Body of pancreas (tissue), 4 donors: Measurements from ENCODE around the gene KLHL29. TPM values are rescaled to one million over a fixed set of nuclear protein-coding genes. Genes with fewer than 3 reads are reported as not detected.

Experiments used
- ATAC-seq: fragments of 150-250 bp; one replicate; pipeline ENCODE4 v1.9.1; 2016
- DNase-seq, 4 donors: peaks; one replicate each; pipeline ENCODE4 v3.0.0-alpha.2; 2019
- H3K27ac ChIP-seq, 4 donors: fragments of 200-600 bp; sonication (generic); 1 replicate in 3 of 4; 2 replicates in 1 of 4; pipeline versions ENCODE4 v1.5.1 to v1.6.1; 2016 to 2019; ENCODE audit warnings: mild to moderate bottlenecking in 1 of 4, mixed read lengths in 1 of 4, moderate library complexity in 1 of 4
- H3K27me3 ChIP-seq, 2 donors: fragments of 200-600 bp; sonication (generic); one replicate each; pipeline ENCODE4 v1.6.0; 2016; ENCODE audit warnings: mild to moderate bottlenecking in 1 of 2
- H3K36me3 ChIP-seq, 2 donors: fragments of 200-600 bp; sonication (generic); replicated peaks in 1 of 2; 2 replicates each; pipeline ENCODE4 v1.5.1; 2016; ENCODE audit warnings: low read depth in 2 of 2; ENCODE audit not compliant: insufficient read depth in 1 of 2
- H3K4me1 ChIP-seq: fragments of 200-600 bp; sonication (generic); one replicate; pipeline ENCODE4 v1.6.0; 2016
- H3K4me3 ChIP-seq, 2 donors: fragments of 200-600 bp; sonication (generic); 1 replicate in 1 of 2; 2 replicates in 1 of 2; pipeline ENCODE4 v1.5.1; 2016 to 2019
- H3K9me3 ChIP-seq, 3 donors: fragments of 200-600 bp; sonication (generic); 1 replicate in 2 of 3; 2 replicates in 1 of 3; pipeline ENCODE4 v1.5.1; 2016
- CTCF ChIP-seq, 7 experiments: fragments of 450-650 bp in 4 of 7; fragments of 200-600 bp in 3 of 7; sonication (generic) in 3 of 7; IDR thresholded peaks; one replicate each; pipeline ENCODE4 v1.5.1; 2016 to 2019; ENCODE audit warnings: antibody characterized with exemption in 7 of 7
- POLR2A ChIP-seq, 3 donors: fragments of 450-650 bp; IDR thresholded peaks; one replicate each; pipeline ENCODE4 v1.6.1; 2016; ENCODE audit warnings: antibody characterized with exemption in 3 of 3, mild to moderate bottlenecking in 2 of 3
- WGBS, 2 donors: methylation state at CpG; one replicate each; pipeline ENCODE4 v1.1.5; 2017; 5-methylcytosine and 5-hydroxymethylcytosine counted together
- intact Hi-C: fragments of 100-400 bp; cut with DNase I; formaldehyde crosslinking; loops from one replicate; pipeline ENCODE4 v1.15.1; 2023
- total RNA-seq, 2 donors: library from RNA; depleted of rRNA; stranded (reverse); fragments of >200 nt; gene quantifications; one replicate each; pipeline ENCODE4 v1.1.0, GENCODE V29; 2016

The KLHL29 gene
- total RNA-seq, 2 donors from 2014 or later, result 4.0 to 4.4 TPM

GRCh38 chr2:23697256-23698075, 312.5 kb downstream of the KLHL29 start:
- ATAC-seq, result no peak
- Histone ChIP-seq H3K36me3 (no peaks in the 10 kb centered on the region), H3K4me1 (no peaks in the 10 kb centered on the region), H3K4me3 (no peak overlapping the region), H3K27me3 (no peaks in the 10 kb centered on the region), H3K9me3 (no peaks in the 10 kb centered on the region), H3K27ac (no peak overlapping the region)
- DNase-seq, result no peak
- no peak for TF ChIP-seq POLR2A (IDR thresholded peaks at IDR 0.05)
- TF ChIP-seq CTCF (IDR thresholded peaks at IDR 0.05), result no peak
- intact Hi-C loops, result no loop called here
- WGBS, 2 donors, result 72 to 75% methylated on average over 12 of the region's 12 CpGs

- H3K9me3 ChIP-seq, result no peaks in the 10 kb centered on the region
- DNase-seq, result no peak
- no peak overlapping the region for H3K4me3 ChIP-seq
- intact Hi-C loops, result no loop called here
- whole genome bisulfite sequencing, 2 donors, result 80 to 93% methylated on average over 6 of the region's 6 CpGs
- no peaks in the 10 kb centered on the region for H3K27me3 ChIP-seq
- no peaks in the 10 kb centered on the region for H3K4me1 ChIP-seq
- TF ChIP-seq CTCF (IDR thresholded peaks at IDR 0.05), result no peak
- TF ChIP-seq POLR2A (IDR thresholded peaks at IDR 0.05), result no peak
- no peaks in the 10 kb centered on the region for H3K36me3 ChIP-seq
- ATAC-seq, result no peak
- H3K27ac ChIP-seq, result no peak overlapping the region
Measured at GRCh38 chr2:23698116-23698693, 313.2 kb downstream of the KLHL29 start.

- WGBS, 2 donors, result 80 to 88% methylated on average over 13 to 17 of the region's 17 CpGs
- H3K4me3 ChIP-seq, result no peak overlapping the region
- intact Hi-C loops, result no loop called here
- H3K27me3 ChIP-seq, result no peaks in the 10 kb centered on the region
- no peak for TF ChIP-seq CTCF (IDR thresholded peaks at IDR 0.05)
- no peak for TF ChIP-seq POLR2A (IDR thresholded peaks at IDR 0.05)
- no peak for ATAC-seq
- H3K36me3 ChIP-seq, result no peaks in the 10 kb centered on the region
- no peaks in the 10 kb centered on the region for H3K4me1 ChIP-seq
- no peak overlapping the region for H3K27ac ChIP-seq
- DNase-seq, result no peak
- H3K9me3 ChIP-seq, result no peaks in the 10 kb centered on the region
Measured at GRCh38 chr2:23698721-23699579, 314.0 kb downstream of the KLHL29 start.

GRCh38 chr2:23699580-23699925, 314.6 kb downstream of the KLHL29 start:
- Histone ChIP-seq H3K36me3 (no peaks in the 10 kb centered on the region), H3K27ac (no peak overlapping the region)

More at GRCh38 chr2:23699580-23699925, 314.6 kb downstream of the KLHL29 start:
- 92 to 97% methylated on average over 5 of the region's 5 CpGs for WGBS, 2 donors
- ATAC-seq (no peak), DNase-seq (no peak)
- Histone ChIP-seq H3K4me3 (no peak overlapping the region), H3K4me1 (no peaks in the 10 kb centered on the region), H3K27me3 (no peaks in the 10 kb centered on the region), H3K9me3 (no peaks in the 10 kb centered on the region)
- intact Hi-C loops, result no loop called here
- TF ChIP-seq CTCF (IDR thresholded peaks at IDR 0.05) (no peak), POLR2A (IDR thresholded peaks at IDR 0.05) (no peak)
